ENCODE data around the gene BLVRA. TPM values are rescaled to one million over a fixed set of nuclear protein-coding genes. Genes with fewer than 3 reads are reported as not detected.

BLVRA gene, protein sequence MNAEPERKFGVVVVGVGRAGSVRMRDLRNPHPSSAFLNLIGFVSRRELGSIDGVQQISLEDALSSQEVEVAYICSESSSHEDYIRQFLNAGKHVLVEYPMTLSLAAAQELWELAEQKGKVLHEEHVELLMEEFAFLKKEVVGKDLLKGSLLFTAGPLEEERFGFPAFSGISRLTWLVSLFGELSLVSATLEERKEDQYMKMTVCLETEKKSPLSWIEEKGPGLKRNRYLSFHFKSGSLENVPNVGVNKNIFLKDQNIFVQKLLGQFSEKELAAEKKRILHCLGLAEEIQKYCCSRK
- total RNA-seq, result 26.7 and 31.5 TPM in 2 replicates

DNA sequence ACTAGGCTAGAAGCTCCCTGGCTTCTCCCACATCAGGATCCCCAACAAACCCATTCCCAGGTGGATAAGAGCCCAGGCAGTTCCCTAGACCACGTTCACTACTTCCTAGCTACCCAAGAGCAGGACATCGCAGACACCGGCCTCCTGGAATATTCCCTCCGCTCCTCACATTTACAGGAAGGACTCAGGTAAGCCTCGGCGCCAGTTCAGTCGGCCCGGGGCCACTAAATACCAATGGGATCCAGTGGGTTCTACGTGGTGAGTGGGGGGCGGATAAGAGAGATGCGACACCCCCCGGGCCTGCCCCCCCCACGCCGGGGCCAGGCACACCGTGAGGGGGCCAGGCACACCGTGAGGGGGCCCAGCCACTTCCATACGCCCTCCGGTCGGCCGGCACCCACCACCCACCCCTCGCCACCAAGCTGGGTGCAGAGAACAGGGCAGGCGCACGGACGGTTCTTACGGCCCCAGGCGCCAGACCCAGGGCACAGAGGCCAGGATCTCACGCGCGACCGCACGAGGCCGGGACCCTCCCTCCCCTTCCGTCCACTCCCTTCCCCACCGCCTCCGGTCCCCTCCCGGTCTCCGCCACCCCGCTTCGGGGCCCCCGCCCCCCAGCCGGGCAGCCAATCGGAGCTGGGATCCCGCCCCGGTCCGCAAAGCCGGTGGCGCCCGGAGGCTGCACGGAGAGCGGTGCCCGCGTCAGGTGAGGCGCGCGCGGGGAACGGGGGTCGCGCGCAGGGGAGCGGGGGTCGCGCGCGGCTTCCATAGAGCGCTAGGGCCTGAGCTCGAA, at the start of gene BLVRA:
Gene BLVRA (plus strand): TSS at position 652 of the 793 bp plus-strand sequence. CDS start 12,479 bp downstream, outside the sequence.

GRCh38 chr7:43729214-43729923, 29.1 kb upstream of the BLVRA start, which contains the start of gene COA1:
Gene COA1, minus strand, starts transcription at chr7:43729523. Its CDS starts 80,909 bp downstream, at chr7:43648614.

Other genes with a start within 250 kb of the BLVRA start
- 40.7 and 71.3 TPM in 2 replicates for gene STK17A, start 175.6 kb upstream of the BLVRA start, total RNA-seq
- 37.6 and 49.0 TPM in 2 replicates for gene COA1, start 29.2 kb upstream of the BLVRA start, total RNA-seq
- gene MRPS24, start 110.8 kb downstream of the BLVRA start, total RNA-seq, result 37.0 and 67.1 TPM in 2 replicates
- 25.7 and 25.8 TPM in 2 replicates for gene URGCP, start 147.9 kb downstream of the BLVRA start, total RNA-seq
- gene UBE2D4, start 167.8 kb downstream of the BLVRA start, total RNA-seq, result 8.6 and 9.8 TPM in 2 replicates
- gene SPDYE1, start 239.2 kb downstream of the BLVRA start, total RNA-seq, result not detected in 2 replicates

Data from smooth muscle cell of the umbilical artery (primary cell).